ENCODE measurements around the gene OARD1. TPM values are rescaled to one million over a fixed set of nuclear protein-coding genes. Genes with fewer than 3 reads are reported as not detected.

Gene OARD1
- polyA plus RNA-seq, 1 of the 3 experiments (the other 2 are of a cell fraction), result 5.6 TPM

DNA sequence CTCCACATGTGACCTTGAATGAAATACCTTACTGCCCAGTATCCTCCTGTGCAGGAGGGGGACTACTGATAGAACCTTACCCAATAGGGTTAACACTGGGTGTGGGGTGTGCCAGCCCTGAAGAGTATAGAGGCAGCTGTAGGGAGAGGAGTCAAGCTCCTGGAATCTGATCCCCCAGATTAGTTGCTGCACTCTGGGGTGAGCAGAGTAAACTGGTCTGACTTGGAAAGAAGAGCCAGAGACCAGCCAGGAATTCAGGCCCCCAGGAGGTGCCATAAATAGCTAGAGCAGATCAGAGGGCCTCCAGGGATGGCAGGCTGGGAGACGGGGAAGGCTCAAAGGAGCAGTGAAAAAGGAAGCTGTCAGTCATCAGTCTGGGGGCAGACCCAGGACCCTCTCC is 22.6 kb downstream of the OARD1 start (continued):
- TF ChIP-seq, protein P1, sequence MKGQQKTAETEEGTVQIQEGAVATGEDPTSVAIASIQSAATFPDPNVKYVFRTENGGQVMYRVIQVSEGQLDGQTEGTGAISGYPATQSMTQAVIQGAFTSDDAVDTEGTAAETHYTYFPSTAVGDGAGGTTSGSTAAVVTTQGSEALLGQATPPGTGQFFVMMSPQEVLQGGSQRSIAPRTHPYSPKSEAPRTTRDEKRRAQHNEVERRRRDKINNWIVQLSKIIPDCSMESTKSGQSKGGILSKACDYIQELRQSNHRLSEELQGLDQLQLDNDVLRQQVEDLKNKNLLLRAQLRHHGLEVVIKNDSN (IDR thresholded peaks at IDR 0.05; ENCODE audit: borderline replicate concordance, low read depth), result no peak
- TF ChIP-seq RCOR1 (IDR thresholded peaks at IDR 0.05; ENCODE audit: low read length) (no peak), CHD2 (IDR thresholded peaks at IDR 0.05; ENCODE audit: low read length, partially characterized antibody) (no peak), GABPA (IDR thresholded peaks at IDR 0.05; ENCODE audit: low read depth) (no peak), JUND (IDR thresholded peaks at IDR 0.05) (no peak)

DNA sequence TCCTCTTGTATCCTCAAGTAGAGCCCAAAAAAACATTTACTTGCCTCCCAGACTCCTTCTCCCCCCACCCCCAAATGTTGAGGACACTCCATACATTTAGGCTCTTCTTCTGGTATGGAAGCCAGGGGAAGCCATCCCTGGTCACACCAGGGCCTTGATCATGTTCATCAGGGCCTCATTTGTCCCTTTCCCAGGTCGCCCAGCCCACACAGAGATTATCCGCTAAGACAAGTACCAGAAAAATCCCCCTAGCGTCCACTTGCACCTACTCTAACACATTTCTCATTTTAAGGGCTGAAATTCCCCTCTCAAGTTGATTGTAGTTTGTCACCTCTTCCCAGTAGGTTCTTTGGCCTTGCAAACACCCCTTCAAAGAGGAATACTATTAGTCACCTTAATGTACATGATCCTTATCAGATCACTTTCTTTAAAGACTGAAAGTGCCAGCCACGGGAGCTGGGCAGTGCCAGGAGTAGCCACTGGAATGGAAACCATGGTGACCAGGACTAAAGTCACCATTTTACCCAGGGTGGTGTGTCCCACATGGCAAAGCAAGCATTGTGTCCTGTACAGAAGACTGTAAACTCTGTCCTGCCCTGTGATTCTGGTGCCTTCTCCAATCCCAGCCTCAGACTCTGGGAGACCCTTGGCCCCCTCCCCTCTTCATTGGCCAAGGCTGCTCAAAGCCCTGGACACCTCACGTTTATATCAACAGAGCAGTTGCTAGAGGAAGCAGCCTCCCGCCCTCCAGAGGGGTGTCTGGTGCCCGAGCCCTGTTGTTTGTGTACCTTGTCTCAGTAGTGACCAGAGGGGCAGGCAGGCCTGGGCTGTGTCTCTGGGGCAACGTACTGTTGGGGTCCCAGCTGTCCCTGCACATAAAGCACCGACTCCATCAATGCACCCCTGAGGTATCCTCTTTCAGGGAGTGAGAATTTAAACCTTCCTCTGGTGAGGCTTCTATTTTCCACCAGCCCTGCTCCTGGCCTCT is 24.1 kb downstream of the OARD1 start:
- no peak overlapping the region for H3K4me3 ChIP-seq (ENCODE audit: low read depth in 2 of 2, low read length in 1 of 2)
- H3K9me3 ChIP-seq, result no peaks in the 10 kb centered on the region
- H3K9ac ChIP-seq, result no peak overlapping the region
- no peaks in the 10 kb centered on the region for H3K9me2 ChIP-seq
- H2AFZ ChIP-seq (ENCODE audit: low read depth), result no peak overlapping the region
- CTCF ChIA-PET, result interaction anchor here (2.4 to 2.7 kb wide), 2 partner anchors 11 to 20 kb away, joined by 10 read pairs; no protein-coding TSS in a partner anchor
- DNase-seq, result no peak
- H3K36me3 ChIP-seq (replicated peaks in 1 of 2; ENCODE audit: control insufficient read depth in 1 of 2, insufficient read depth in 2 of 2, low read length in 1 of 2), result no peaks in the 10 kb centered on the region
- no peaks in the 10 kb centered on the region for H4K20me1 ChIP-seq (ENCODE audit: insufficient read depth)
- POLR2A ChIA-PET, result no interaction called here
- H3K27ac ChIP-seq (ENCODE audit: low read depth in 2 of 2, low read length in 1 of 2), result no peak overlapping the region
- WGBS (ENCODE audit: low lambda C conversion rate), result 73% methylated on average over 9 of the region's 9 CpGs
- no peak overlapping the region for H3K4me2 ChIP-seq
- no peak for TF ChIP-seq MEF2A (IDR thresholded peaks at IDR 0.05; ENCODE audit: borderline replicate concordance, low read depth)
- TF ChIP-seq POLR2AphosphoS5 (IDR thresholded peaks at IDR 0.05; ENCODE audit: low read depth, low read length), result no peak
- TF ChIP-seq TCF12 (IDR thresholded peaks at IDR 0.05), result no peak
- TF ChIP-seq NRF1 (IDR thresholded peaks at IDR 0.05; ENCODE audit: low read depth, low read length), result no peak
- TF ChIP-seq CHD2 (IDR thresholded peaks at IDR 0.05; ENCODE audit: low read length, partially characterized antibody), result no peak
- TF ChIP-seq RAD21 (IDR thresholded peaks at IDR 0.05; ENCODE audit: low read length), result no peak
- TF ChIP-seq EZH2phosphoT487 (IDR thresholded peaks at IDR 0.05; ENCODE audit: borderline replicate concordance, low read depth), result no peak
- TF ChIP-seq SIN3A (IDR thresholded peaks at IDR 0.05; ENCODE audit: borderline replicate concordance, low read depth, low read length), result no peak
- no peaks in the 10 kb centered on the region for H3K79me2 ChIP-seq (ENCODE audit: insufficient read depth)
- H3K4me1 ChIP-seq (ENCODE audit: control insufficient read depth in 1 of 2, insufficient read depth in 2 of 2, low read depth in 1 of 2, low read length in 1 of 2), result peaks cover 0 to 2% of the 10 kb centered on the region in 2 experiments; a peak in 1 of 4 replicates
- H3K27me3 ChIP-seq (ENCODE audit: insufficient read depth), result no peaks in the 10 kb centered on the region
- H3F3A ChIP-seq (replicated peaks; ENCODE audit: insufficient read depth), result no peaks in the 10 kb centered on the region

- no peak for DNase-seq
- no peak overlapping the region for H3K9ac ChIP-seq
- H3K27me3 ChIP-seq (ENCODE audit: insufficient read depth), result no peaks in the 10 kb centered on the region
- H3K36me3 ChIP-seq (replicated peaks in 1 of 2; ENCODE audit: control insufficient read depth in 1 of 2, insufficient read depth in 2 of 2, low read length in 1 of 2), result no peaks in the 10 kb centered on the region
- H3K4me3 ChIP-seq (ENCODE audit: low read depth in 2 of 2, low read length in 1 of 2), result no peak overlapping the region
- H3K27ac ChIP-seq (ENCODE audit: low read depth in 2 of 2, low read length in 1 of 2), result no peak overlapping the region
- H3K9me2 ChIP-seq, result no peaks in the 10 kb centered on the region
- no peak for TF ChIP-seq POLR2AphosphoS5 (IDR thresholded peaks at IDR 0.05; ENCODE audit: low read depth, low read length)
- TF ChIP-seq TCF12 (IDR thresholded peaks at IDR 0.05), result no peak
- no peak for TF ChIP-seq FOSL2 (IDR thresholded peaks at IDR 0.05; ENCODE audit: borderline replicate concordance, low read depth)
- TF ChIP-seq MXI1 (IDR thresholded peaks at IDR 0.05; ENCODE audit: low read depth, low read length), result no peak
- no peak for TF ChIP-seq GABPA (IDR thresholded peaks at IDR 0.05; ENCODE audit: low read depth)
- TF ChIP-seq, protein P2, sequence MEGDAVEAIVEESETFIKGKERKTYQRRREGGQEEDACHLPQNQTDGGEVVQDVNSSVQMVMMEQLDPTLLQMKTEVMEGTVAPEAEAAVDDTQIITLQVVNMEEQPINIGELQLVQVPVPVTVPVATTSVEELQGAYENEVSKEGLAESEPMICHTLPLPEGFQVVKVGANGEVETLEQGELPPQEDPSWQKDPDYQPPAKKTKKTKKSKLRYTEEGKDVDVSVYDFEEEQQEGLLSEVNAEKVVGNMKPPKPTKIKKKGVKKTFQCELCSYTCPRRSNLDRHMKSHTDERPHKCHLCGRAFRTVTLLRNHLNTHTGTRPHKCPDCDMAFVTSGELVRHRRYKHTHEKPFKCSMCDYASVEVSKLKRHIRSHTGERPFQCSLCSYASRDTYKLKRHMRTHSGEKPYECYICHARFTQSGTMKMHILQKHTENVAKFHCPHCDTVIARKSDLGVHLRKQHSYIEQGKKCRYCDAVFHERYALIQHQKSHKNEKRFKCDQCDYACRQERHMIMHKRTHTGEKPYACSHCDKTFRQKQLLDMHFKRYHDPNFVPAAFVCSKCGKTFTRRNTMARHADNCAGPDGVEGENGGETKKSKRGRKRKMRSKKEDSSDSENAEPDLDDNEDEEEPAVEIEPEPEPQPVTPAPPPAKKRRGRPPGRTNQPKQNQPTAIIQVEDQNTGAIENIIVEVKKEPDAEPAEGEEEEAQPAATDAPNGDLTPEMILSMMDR (IDR thresholded peaks at IDR 0.05), result no peak
- no peak for TF ChIP-seq EP300 (IDR thresholded peaks at IDR 0.05; ENCODE audit: borderline replicate concordance in 1 of 2, low read depth in 1 of 2, low read length in 1 of 2)
- TF ChIP-seq, protein P1 (IDR thresholded peaks at IDR 0.05; ENCODE audit: borderline replicate concordance, low read depth), result no peak
- TF ChIP-seq RAD21 (IDR thresholded peaks at IDR 0.05; ENCODE audit: low read length), result no peak
- ChIA-PET CTCF (interaction anchor here (2.4 kb wide), 1 partner anchor 19 kb away, joined by 10 read pairs; no protein-coding TSS in a partner anchor), POLR2A (no interaction called here)
- no peak overlapping the region for H2AFZ ChIP-seq (ENCODE audit: low read depth)
- H4K20me1 ChIP-seq (ENCODE audit: insufficient read depth), result no peaks in the 10 kb centered on the region
- no peak overlapping the region for H3K4me2 ChIP-seq
- WGBS (ENCODE audit: low lambda C conversion rate), result 82% methylated on average over 2 of the region's 2 CpGs
- no peaks in the 10 kb centered on the region for H3K9me3 ChIP-seq
- no peaks in the 10 kb centered on the region for H3K79me2 ChIP-seq (ENCODE audit: insufficient read depth)
- H3K4me1 ChIP-seq (ENCODE audit: control insufficient read depth in 1 of 2, insufficient read depth in 2 of 2, low read depth in 1 of 2, low read length in 1 of 2), result no peaks in the 10 kb centered on the region
- no peaks in the 10 kb centered on the region for H3F3A ChIP-seq (replicated peaks; ENCODE audit: insufficient read depth)
Measured at GRCh38 chr6:41047306-41047705, 24.9 kb downstream of the OARD1 start.
